ENCODE results near the gene PORCN.

Gene PORCN

DNA sequence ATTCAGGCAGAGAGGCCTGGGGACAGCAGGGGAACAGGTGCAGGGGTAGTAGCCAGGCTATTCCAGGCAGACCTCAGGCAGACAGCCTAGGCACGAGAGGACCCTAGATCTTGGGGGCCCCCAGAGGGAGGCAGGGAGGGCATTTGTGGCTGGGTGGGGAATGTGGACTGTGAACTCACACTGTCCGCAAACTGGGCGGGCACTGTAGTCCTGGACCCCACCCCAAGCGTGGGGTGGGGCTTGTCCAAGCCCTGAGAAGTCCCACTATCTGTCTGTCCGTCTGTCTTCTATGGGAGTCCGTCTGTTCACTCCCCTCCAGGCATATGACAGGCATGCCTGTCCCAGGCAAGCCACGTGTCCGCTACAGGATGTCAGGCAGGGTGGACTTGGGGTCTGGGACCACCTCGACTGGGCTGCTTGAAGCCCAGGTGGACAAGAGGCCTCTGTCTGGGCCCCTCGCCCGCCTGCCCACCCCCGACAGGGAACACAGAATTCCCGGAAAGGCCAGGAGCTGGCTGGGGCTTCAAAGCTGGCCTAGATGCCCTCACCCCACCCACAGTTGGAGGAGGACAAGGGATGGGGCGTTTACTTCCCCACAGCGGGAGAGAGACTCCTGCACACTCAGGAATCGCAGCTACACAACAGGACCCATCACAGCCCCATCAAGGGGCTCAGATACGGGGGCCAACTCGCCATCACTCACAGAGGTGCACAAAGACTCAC is 38.5 kb upstream of the PORCN start, which contains the start of gene SLC38A5:
Gene SLC38A5, minus strand, starts transcription at position 151 of the 723 bp plus-strand sequence. CDS start 2,336 bp downstream, outside the sequence.
- Histone ChIP-seq H3K36me3 (no peaks in the 10 kb centered on the region), H3K27ac (no peak within 1 kb of the TSS), H3K27me3 (no peaks in the 10 kb centered on the region), H3K4me1 (peaks cover 0 to 20% (median 4%) of the 10 kb centered on the region in 4 donors), H3K9me3 (no peaks in the 10 kb centered on the region), H3K4me3 (peak within 1 kb of the TSS; percentile 31 to 43)
- TF ChIP-seq, protein P1, sequence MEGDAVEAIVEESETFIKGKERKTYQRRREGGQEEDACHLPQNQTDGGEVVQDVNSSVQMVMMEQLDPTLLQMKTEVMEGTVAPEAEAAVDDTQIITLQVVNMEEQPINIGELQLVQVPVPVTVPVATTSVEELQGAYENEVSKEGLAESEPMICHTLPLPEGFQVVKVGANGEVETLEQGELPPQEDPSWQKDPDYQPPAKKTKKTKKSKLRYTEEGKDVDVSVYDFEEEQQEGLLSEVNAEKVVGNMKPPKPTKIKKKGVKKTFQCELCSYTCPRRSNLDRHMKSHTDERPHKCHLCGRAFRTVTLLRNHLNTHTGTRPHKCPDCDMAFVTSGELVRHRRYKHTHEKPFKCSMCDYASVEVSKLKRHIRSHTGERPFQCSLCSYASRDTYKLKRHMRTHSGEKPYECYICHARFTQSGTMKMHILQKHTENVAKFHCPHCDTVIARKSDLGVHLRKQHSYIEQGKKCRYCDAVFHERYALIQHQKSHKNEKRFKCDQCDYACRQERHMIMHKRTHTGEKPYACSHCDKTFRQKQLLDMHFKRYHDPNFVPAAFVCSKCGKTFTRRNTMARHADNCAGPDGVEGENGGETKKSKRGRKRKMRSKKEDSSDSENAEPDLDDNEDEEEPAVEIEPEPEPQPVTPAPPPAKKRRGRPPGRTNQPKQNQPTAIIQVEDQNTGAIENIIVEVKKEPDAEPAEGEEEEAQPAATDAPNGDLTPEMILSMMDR (IDR thresholded peaks at IDR 0.05): no peak
- no peak for DNase-seq
- intact Hi-C loops (cut with DNase I; ENCODE audit: low total_unique reads): loop anchor here (10.0 kb wide), 1 partner anchor 125 kb away; the partner anchor contains the start of gene WDR13

DNA sequence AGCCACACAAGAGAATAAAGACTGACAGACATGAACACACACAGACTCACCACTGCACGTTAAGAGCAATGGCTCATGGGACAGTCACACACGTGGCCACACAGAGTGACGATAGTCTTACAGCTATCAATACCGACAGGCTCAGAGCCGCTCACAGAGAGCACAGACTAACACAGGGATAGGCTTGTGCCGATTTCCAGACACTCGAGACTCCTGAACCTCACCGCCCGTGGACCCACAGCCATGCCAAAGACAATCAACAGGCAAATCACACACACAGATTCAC is 38.0 kb upstream of the PORCN start:
- Histone ChIP-seq H3K9me3 (no peaks in the 10 kb centered on the region), H3K27me3 (no peaks in the 10 kb centered on the region), H3K36me3 (no peaks in the 10 kb centered on the region), H3K4me3 (no peak overlapping the region), H3K4me1 (peaks cover 0 to 23% (median 4%) of the 10 kb centered on the region in 4 donors), H3K27ac (no peak overlapping the region)
- intact Hi-C loops (cut with DNase I; ENCODE audit: low total_unique reads): loop anchor here (10.0 kb wide), 1 partner anchor 124 kb away; the partner anchor contains the start of gene WDR13
- DNase-seq: no peak
- TF ChIP-seq, protein P1 (IDR thresholded peaks at IDR 0.05): no peak

DNA sequence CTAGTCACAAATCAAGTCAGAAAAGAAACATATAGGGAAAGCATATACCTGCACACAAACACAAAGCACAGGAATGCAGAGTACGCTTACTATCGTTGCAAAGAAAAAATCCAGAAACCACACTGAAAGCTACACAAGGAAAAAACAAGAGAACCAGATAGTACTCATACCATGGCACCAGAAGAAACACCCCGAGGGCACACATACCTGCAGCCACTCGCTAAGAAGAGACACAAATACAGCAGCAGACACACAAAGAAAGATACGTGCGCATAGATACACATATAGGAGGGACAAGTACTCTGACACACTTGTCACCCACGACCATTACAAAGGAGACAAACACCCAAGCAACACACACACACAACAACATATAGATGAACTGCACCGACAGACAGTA is 37.3 kb upstream of the PORCN start:
- TF ChIP-seq, protein P1 (IDR thresholded peaks at IDR 0.05): no peak
- intact Hi-C loops (cut with DNase I; ENCODE audit: low total_unique reads): loop anchor here (10.0 kb wide), 1 partner anchor 123 kb away; the partner anchor contains the start of gene WDR13
- no peak overlapping the region for H3K4me3 ChIP-seq
- H3K36me3 ChIP-seq: no peaks in the 10 kb centered on the region
- no peaks in the 10 kb centered on the region for H3K9me3 ChIP-seq
- H3K4me1 ChIP-seq: peaks cover 0 to 23% (median 4%) of the 10 kb centered on the region in 4 donors
- no peaks in the 10 kb centered on the region for H3K27me3 ChIP-seq
- no peak for DNase-seq
- H3K27ac ChIP-seq: no peak overlapping the region

DNA sequence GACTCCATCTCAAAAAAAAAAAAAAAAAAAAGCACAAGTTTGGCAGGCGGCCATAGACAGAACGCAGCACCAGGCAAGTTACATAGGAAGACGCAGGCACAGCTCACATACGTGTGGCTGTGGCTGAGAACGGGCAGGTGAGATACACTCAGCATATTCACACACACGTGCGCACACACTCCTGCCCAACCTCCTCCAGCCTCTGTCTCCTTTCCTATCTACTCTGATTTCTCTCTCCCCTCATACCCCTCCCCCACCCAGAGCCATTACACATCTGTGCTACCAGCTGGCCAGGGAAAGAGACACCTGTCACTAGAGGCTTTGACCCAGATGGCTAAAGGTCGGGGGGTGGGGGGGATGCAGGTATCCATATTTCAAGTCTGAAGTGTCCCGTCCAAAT is 36.6 kb upstream of the PORCN start:
- Histone ChIP-seq H3K36me3 (no peaks in the 10 kb centered on the region), H3K27me3 (no peaks in the 10 kb centered on the region), H3K4me1 (peaks cover 0 to 28% (median 5%) of the 10 kb centered on the region in 4 donors), H3K27ac (no peak overlapping the region), H3K9me3 (no peaks in the 10 kb centered on the region), H3K4me3 (no peak overlapping the region)
- DNase-seq: no peak
- TF ChIP-seq, protein P1 (IDR thresholded peaks at IDR 0.05): no peak
- intact Hi-C loops (cut with DNase I; ENCODE audit: low total_unique reads): loop anchor here (10.0 kb wide), 1 partner anchor 123 kb away; the partner anchor contains the start of gene WDR13

DNA sequence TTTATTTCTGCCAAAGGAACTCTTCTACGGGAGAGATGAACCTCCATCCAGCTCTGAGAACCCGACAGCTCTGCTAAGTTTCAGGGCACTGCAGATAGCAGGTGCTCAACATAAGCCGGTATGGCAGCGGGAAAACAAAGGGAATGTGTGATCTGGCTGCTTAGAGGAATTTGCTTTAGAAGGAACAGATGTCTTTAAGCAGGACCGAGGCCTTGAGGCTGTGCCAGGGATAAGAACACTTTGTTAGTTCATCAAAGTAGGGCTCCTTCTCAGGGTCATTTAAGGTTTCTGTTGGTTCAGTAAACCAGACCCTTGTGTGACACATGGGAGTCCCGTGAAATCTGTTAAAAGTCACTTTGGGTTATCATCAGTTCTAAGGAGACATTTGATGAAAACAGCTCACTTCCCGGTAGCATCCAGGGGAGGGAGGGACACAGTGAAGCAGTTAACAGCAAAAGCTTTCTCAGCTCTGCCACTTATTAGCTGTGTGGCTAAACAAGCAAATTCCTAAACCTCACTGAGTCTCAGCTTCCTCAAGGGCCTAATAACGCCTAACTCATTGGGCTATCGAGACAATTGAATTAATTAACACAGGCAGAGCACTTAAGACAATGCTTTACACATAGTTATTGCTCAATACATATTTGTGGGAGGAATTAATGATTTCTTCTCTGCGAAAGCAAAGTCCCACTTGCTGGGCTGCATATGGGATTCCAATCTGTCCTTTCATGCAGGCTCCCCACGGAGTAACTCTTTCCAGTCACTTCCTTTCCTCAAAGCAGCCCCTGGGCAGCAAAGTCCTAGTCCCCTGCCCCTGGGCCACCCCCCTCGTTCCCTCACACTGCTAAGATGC is 35.7 kb upstream of the PORCN start:
- H3K4me1 ChIP-seq: peaks cover 0 to 22% (median 8%) of the 10 kb centered on the region in 4 donors
- H3K36me3 ChIP-seq: no peaks in the 10 kb centered on the region
- intact Hi-C loops (cut with DNase I; ENCODE audit: low total_unique reads): loop anchor here (10.0 kb wide), 1 partner anchor 122 kb away; the partner anchor contains the start of gene WDR13
- TF ChIP-seq, protein P1 (IDR thresholded peaks at IDR 0.05): no peak
- no peak for DNase-seq
- no peaks in the 10 kb centered on the region for H3K9me3 ChIP-seq
- no peak overlapping the region for H3K4me3 ChIP-seq
- no peaks in the 10 kb centered on the region for H3K27me3 ChIP-seq
- H3K27ac ChIP-seq: no peak overlapping the region

All from tibial artery (tissue), 4 donors.